ENCODE measurements around the gene NYAP1.
"Not testable (repeated sequence)": the region's sequence is repeated elsewhere in the genome, so short reads cannot be mapped to it uniquely, and the experiment has no call there.

Gene NYAP1

GRCh38 chr7:100515072-100515532 is 31.4 kb downstream of the NYAP1 start:
- DNase-seq: no peak

GRCh38 chr7:100516135-100516812 is 32.5 kb downstream of the NYAP1 start:
- peak in 1 of 4 experiments; percentile 9 for DNase-seq

DNA sequence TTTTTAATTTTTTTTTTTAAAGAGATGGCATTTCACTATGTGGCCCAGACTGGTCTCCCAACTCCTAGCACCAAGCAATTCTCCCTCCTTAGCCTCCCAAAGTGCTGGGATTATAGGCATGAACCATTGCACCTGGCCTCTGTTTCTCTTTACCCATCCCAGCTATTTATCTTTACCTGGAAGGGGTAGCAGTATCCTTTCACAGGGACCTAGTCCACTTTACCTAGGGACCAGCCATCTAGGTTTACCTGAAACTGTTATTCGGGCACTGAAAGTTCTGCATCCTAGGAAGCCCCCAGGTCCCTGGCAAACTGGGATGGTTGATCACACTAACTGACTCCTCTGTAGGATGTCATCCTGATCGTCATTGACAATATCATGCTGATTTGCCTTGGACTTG is 33.6 kb downstream of the NYAP1 start:
- no peak for DNase-seq

DNA sequence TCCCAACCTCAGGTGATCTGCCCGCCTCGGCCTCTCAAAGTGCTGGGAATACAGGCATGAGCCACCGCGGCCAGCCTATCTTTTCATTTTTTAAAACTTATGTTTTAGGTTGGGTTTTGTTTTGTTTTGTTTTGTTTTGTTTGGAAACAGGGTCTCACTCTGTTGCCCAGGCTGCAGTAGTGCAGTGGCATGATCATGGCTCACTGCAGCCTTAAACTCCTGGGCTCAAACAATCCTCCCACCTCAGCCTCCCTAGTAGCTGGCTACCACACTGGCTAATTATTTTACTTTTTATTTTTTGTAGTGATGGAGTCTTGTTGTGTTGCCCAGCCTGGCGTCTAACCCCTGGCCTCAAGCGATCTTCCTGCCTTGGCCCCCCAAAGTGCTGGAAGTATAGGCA is 35.9 kb downstream of the NYAP1 start:
- DNase-seq: no peak

DNA sequence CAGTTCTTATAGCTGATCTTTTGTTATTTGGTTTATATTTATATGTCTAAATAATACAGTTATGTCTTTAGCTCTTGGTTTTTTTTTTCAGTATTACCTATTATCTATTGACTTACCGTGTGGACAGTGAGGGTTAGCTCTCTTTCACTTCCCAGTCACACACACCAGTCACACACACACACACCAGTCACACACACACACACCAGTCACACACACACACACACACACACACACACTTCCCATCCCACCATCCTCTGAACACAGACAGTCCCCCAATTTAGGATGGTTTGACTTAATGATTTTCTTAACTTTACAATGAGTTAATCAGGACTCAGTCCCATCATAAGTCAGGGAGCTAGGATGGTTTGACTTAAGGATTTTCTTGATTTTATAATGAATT is 36.4 kb downstream of the NYAP1 start:
- DNase-seq: no peak

GRCh38 chr7:100521076-100521475 is 37.3 kb downstream of the NYAP1 start:
- DNase-seq: no peak

DNA sequence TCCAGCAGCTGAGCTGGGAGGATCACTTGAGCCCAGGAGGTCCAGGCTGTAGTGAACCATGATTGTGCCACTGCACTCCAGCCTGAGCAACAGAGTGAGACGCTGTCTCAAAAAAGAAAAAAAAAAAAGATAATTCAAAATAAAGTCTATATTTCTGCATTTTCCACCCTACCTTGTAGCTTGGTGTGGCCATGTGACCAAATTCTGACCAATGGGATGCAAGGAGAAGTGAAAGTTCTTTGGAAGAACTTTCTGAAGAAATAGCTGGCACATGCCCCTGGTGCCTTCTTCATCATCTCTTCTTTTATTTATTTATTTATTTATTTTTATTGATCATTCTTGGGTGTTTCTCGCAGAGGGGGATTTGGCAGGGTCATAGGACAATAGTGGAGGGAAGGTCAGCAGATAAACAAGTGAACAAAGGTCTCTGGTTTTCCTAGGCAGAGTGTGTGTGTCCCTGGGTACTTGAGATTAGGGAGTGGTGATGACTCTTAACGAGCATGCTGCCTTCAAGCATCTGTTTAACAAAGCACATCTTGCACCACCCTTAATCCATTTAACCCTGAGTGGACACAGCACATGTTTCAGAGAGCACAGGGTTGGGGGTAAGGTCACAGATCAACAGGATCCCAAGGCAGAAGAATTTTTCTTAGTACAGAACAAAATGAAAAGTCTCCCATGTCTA is 38.3 kb downstream of the NYAP1 start:
- not testable (repeated sequence) for DNase-seq

DNA sequence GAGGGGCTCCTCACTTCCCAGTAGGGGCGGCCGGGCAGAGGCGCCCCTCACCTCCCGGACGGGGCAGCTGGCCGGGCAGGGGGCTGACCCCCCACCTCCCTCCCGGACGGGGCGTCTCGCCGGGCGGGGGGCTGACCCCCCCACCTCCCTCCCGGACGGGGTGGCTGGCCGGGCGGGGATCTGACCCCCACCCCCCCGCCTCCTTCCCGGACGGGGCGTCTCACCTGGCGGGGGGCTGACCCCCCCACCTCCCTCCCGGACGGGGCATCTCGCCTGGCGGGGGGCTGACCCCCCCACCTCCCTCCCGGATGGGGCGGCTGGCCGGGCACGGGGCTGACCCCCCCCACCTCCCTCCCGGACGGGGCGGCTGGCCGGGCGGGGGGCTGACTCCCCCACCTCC is 39.5 kb downstream of the NYAP1 start:
- DNase-seq: not testable (repeated sequence)

DNA sequence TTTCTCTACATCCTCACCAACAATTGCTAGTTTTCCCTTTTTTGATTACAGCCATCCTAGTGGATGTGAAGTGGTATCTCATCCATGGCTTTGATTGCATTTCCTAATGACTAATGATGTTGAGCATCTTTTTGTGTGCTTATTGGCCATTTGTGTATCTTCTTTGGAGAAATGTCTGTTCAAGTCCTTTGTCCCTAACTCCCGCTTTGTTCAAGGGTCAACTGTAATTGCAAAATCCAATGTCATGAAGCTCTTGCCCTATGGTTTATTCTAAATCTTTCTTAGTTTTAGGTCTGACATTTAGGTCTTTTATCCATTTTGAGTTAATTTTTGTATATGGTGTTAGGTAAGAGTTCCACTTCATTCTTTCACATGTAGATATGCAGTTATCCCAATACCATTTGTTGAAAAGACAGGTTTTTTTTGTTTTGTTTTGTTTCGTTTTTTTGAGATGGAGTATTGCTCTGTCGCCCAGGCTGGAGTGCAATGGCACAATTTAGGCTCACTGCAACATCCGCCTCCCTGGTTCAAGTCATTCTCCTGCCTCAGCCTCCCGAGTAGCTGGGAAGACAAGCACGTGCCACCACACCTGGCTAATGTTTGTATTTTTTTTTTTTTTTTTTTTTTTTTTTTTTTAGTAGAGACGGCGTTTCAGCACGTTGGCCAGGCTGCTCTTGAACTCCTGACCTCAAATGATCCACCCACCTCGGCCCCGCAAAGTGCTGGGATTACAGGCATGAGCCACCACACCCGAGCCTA is 44.6 kb downstream of the NYAP1 start:
- not testable (repeated sequence) for DNase-seq

GRCh38 chr7:100532165-100533022 is 48.7 kb downstream of the NYAP1 start:
- no peak for DNase-seq

GRCh38 chr7:100535982-100536381 is 52.3 kb downstream of the NYAP1 start:
- not testable (repeated sequence) for DNase-seq

- not testable (repeated sequence) for DNase-seq
These were observed 53.0 kb downstream of the NYAP1 start for GRCh38 chr7:100536695-100537094.

DNA sequence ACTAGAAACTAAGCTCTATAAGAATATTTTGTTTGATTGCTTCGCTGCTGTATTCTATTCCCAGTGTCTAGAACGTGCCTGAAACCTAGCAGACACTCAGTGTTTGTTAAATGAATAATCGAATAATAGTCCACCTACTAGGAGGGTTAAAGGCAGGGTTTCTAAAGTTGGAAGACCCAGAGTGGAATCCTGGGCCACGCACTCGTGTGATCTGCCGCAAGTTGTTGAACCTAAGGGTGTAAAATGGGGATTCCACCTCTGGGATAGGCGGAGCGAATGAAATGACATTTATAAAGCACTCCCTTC is 54.6 kb downstream of the NYAP1 start:
- no peak for DNase-seq

DNA sequence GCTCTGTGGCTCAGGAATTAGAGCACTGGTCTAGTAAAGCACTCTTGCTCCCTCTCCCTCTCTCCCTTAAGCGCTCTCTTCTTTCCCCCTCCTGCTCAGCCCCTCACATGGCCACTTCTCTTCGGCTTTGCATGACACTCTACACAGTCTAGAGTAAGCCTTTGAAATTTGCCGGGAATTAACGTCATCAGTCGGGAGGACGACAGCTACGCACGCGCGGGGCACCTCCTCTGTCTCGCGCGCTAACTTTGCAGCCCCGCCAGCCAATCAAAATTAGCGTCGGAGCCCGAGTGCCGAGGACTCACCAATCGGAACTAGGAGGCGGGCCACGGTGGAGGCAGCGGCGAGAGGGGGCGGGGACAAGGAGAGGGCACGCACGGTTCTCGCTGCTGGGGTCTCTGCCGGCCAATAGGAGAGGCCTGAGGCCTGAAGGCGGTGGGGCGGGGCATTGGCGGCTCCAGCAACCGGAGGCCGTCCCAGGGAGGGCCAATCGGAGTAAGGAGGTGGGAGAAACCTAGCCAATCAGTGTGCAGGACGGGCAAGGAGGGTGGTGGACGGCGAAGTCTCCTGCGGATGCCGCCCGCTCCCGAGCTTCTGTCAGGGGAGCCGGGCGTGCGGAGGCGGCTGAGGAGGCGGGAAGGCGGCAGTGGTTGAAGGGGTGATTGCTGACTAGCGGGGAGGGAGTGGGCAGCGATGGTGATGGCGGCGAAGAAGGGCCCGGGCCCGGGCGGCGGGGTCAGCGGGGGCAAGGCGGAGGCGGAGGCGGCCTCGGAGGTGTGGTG is 55.1 kb downstream of the NYAP1 start, which contains the start of gene AGFG2:
TSS of gene AGFG2 (plus strand) at position 550 of the 782 bp plus-strand sequence. CDS start at position 694, 144 bp downstream.
- peak; percentile 98 to 100 (median 99) for DNase-seq

DNA sequence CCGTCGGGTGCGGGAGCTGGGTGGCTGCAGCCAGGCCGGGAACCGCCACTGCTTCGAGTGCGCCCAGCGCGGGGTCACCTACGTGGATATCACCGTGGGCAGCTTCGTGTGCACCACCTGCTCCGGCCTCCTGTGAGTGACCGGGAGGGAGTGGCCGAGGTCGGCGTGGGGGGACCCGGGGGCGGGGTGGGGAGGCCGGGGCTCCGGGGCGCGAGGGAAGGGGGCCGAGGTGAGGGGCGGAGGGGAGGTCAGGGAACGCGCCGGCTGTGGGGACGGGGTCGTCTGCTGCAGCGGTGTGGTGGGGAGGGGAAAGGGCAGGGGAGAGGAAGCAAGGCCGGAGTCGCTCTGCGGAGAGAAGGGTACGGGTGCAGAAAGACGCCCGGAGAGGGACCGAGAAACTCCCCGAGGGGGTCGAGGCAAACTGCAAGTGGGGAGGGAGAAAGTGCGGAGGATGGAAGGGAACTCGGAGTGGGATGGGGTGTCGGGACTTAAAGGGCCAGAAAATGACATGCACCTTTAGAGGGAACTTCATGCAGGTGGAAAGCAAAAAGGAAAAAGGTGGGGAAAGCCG is 55.8 kb downstream of the NYAP1 start:
- no peak for DNase-seq

DNA sequence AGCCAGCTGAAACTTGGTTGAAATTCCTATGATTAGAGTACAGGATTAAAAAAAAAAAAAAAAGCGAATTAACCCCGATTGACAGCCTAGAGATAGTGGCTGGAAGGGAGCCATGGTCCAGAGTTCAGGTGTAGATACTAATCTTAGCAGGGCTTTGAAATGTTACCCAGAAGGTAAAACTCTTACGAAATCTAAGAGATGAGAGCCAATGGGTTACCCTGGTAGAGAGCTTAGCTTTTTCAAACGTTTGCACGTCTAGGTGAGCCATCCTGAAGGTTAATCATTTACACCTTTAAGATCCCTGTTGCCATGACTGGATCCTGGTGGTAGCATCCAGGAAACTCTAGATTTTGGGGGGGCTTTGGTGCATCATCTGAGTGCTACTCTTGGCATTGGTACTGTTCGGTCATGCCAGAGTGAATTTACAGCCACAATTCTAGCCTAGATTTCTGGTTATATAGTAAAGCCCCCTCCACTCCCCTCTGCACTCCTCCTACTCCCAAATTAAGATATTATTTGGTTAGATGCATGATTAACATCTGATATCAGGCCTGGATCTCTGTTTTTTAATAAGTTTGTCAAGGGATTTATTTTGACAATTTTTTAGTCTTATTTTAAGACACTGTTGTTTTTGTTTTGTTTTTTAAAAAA is 56.5 kb downstream of the NYAP1 start:
- no peak for DNase-seq

DNA sequence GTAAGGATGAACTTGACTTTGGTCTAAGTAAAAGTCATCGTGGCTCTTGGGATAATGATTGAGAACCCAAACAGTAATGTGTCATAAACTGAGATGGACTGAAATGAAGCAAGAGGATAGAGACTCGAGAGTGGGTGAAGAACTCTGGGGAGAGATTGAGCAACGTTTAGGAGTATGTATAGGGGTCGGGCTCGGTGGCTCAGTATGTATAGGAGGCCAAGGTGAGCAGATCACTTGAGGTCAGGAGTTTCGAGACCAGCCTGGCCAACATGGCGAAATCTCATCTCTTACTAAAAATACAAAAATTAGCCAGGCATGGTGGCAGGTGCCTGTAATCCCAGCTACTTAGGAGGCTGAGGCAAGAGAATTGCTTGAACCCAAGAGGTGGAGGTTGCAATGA is 57.6 kb downstream of the NYAP1 start:
- not testable (repeated sequence) for DNase-seq

DNA sequence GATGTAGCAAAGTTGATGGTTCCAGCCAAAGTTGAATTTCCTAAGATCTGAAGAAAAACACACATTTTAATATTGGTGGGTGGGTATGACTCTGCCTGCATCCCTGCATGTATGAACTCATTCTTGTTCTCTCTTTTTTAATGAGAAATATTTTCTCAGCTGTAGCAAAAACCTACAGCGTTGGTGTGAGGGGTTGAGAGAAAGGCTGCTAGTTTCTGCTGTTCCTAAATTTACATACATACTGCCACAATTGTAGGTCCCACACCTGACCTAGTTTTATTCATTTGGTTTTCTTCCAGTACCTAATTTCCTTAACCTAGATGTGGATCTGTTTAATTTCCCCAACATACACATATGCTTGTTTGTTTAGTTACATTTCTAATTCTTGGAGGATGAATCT is 59.9 kb downstream of the NYAP1 start:
- no peak for DNase-seq

DNA sequence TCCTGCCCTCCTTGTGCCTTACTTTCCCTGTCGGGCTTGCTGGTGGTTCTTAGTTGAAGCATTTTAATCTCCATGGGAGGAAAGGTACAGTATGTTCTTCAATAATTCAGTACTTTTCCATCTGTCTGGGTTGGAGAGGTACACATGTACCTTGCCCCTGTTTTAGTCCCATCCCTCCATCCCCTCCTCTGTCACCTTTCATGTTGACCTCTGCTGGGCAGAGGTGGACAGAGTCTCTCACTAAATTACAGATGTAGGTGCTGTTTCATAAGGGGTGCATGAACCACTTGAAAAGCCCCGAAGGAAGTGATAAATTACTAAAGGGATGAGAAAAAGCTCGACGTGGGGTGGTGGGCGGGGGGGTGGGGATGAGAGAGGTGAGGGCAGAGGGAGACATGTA is 60.7 kb downstream of the NYAP1 start:
- DNase-seq: no peak

Data from activated naive CD4-positive, alpha-beta T cell (primary cell).